GM06990 (cell line): ENCODE measurements around the gene MPPED2.

ENCODE experiments used
- DNase-seq: peaks from one replicate; pipeline ENCODE4 v3.0.0-alpha.2; 2011; ENCODE audit not compliant: insufficient read length; ENCODE audit errors: extremely low read depth
- H3K27me3 ChIP-seq: replicated peaks from 2 replicates; pipeline ENCODE4 v1.6.0; 2011; ENCODE audit warnings: low read length; ENCODE audit not compliant: control insufficient read depth, insufficient read depth
- H3K36me3 ChIP-seq: 2 replicates; pipeline ENCODE4 v1.5.1; 2011; ENCODE audit warnings: low read length; ENCODE audit not compliant: control insufficient read depth, insufficient read depth
- H3K4me3 ChIP-seq: replicated peaks from 2 replicates; pipeline ENCODE4 v1.5.1; 2011; ENCODE audit warnings: low read depth, mild to moderate bottlenecking, control low read depth, low read length
- CTCF ChIP-seq: IDR thresholded peaks from 2 replicates; pipeline ENCODE4 v1.5.1; 2011; ENCODE audit warnings: low read length, control low read depth, mild to moderate bottlenecking, inconsistent platforms; ENCODE audit not compliant: insufficient read depth, poor library complexity, severe bottlenecking

The MPPED2 gene

GRCh38 chr11:30610628-30611027, 24.5 kb upstream of the MPPED2 start:
- H3K27me3 ChIP-seq: no peaks in the 10 kb centered on the region
- TF ChIP-seq CTCF: no peak
- H3K4me3 ChIP-seq: no peak overlapping the region
- H3K36me3 ChIP-seq: no peaks in the 10 kb centered on the region
- DNase-seq: no peak

- Histone ChIP-seq H3K36me3 (no peaks in the 10 kb centered on the region), H3K27me3 (no peaks in the 10 kb centered on the region), H3K4me3 (no peak overlapping the region)
- TF ChIP-seq CTCF: no peak
- DNase-seq: no peak
Measured at GRCh38 chr11:30608534-30608933, 22.4 kb upstream of the MPPED2 start.

- Histone ChIP-seq H3K4me3 (no peak overlapping the region), H3K36me3 (no peaks in the 10 kb centered on the region), H3K27me3 (no peaks in the 10 kb centered on the region)
- DNase-seq: no peak
- no peak for TF ChIP-seq CTCF
Measured at GRCh38 chr11:30605036-30605605, 19.0 kb upstream of the MPPED2 start.

- no peak for TF ChIP-seq CTCF
- DNase-seq: no peak
- Histone ChIP-seq H3K4me3 (no peak overlapping the region), H3K27me3 (no peaks in the 10 kb centered on the region), H3K36me3 (no peaks in the 10 kb centered on the region)
Measured at GRCh38 chr11:30603357-30603756, 17.2 kb upstream of the MPPED2 start.

- no peaks in the 10 kb centered on the region for H3K36me3 ChIP-seq
- H3K27me3 ChIP-seq: no peaks in the 10 kb centered on the region; the same call in 1 of the 2 replicates
- no peak for DNase-seq
- TF ChIP-seq CTCF: no peak
- no peak overlapping the region for H3K4me3 ChIP-seq
Measured at GRCh38 chr11:30596832-30597231, 10.7 kb upstream of the MPPED2 start.

- no peak for TF ChIP-seq CTCF
- H3K36me3 ChIP-seq: no peaks in the 10 kb centered on the region
- no peaks in the 10 kb centered on the region; the same call in 1 of the 2 replicates for H3K27me3 ChIP-seq
- no peak overlapping the region for H3K4me3 ChIP-seq
- no peak for DNase-seq
Measured at GRCh38 chr11:30595934-30596333, 9.8 kb upstream of the MPPED2 start.
